ENCODE data around the gene ANKRD12.

The ANKRD12 gene

GRCh38 chr18:9095297-9096006 is 41.1 kb upstream of the ANKRD12 start:
- peaks cover 24% of the 10 kb centered on the region for H3K4me1 ChIP-seq (ENCODE audit: low read length)
- H3K27ac ChIP-seq (ENCODE audit: low read length), result peak overlapping the region; percentile 76
- H3K9me3 ChIP-seq (ENCODE audit: insufficient read depth, low read length), result no peaks in the 10 kb centered on the region
- H3K36me3 ChIP-seq (replicated peaks; ENCODE audit: low read depth, low read length), result no peaks in the 10 kb centered on the region
- H3K4me2 ChIP-seq (ENCODE audit: low read length), result peak overlapping the region; percentile 89
- no peaks in the 10 kb centered on the region for H4K20me1 ChIP-seq (ENCODE audit: insufficient read depth, low read length)
- H3K4me3 ChIP-seq (ENCODE audit: low read length), result peak overlapping the region; percentile 64
- H3K27me3 ChIP-seq (ENCODE audit: low read depth, low read length), result no peaks in the 10 kb centered on the region
- no peak for TF ChIP-seq EZH2phosphoT487 (IDR thresholded peaks at IDR 0.05; ENCODE audit: low read depth)
- no peak for TF ChIP-seq CTCF (IDR thresholded peaks at IDR 0.05; ENCODE audit: low read depth, low read length)
- H2AFZ ChIP-seq (ENCODE audit: low read depth, low read length), result peak overlapping the region; percentile 73
- no peaks in the 10 kb centered on the region for H3K79me2 ChIP-seq (ENCODE audit: low read length)
- H3K9ac ChIP-seq (ENCODE audit: low read length), result peak overlapping the region; percentile 60

DNA sequence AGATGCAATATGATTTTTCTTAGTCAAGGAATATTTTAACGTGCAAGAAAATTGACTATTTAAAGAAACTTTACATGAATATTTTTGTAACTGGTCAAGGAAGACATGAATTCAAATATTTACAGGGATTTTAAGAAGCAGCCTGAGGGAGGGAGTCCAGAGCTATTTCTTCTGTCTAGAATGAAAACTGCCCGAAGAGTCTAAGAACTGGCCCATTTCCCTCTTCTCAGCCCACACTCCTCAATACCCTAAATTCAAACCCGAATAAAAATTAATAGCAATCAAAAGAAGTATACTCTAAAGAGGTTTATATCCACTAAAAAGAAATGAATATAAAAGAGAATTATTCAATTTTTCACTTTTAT is 40.6 kb upstream of the ANKRD12 start:
- no peaks in the 10 kb centered on the region for H3K36me3 ChIP-seq (replicated peaks; ENCODE audit: low read depth, low read length)
- no peaks in the 10 kb centered on the region for H4K20me1 ChIP-seq (ENCODE audit: insufficient read depth, low read length)
- no peaks in the 10 kb centered on the region for H3K27me3 ChIP-seq (ENCODE audit: low read depth, low read length)
- peak overlapping the region; percentile 76 for H3K27ac ChIP-seq (ENCODE audit: low read length)
- no peaks in the 10 kb centered on the region for H3K79me2 ChIP-seq (ENCODE audit: low read length)
- H3K9ac ChIP-seq (ENCODE audit: low read length), result peak overlapping the region; percentile 60
- H3K4me3 ChIP-seq (ENCODE audit: low read length), result peak overlapping the region; percentile 64
- H3K4me2 ChIP-seq (ENCODE audit: low read length), result peak overlapping the region; percentile 89
- peaks cover 24% of the 10 kb centered on the region for H3K4me1 ChIP-seq (ENCODE audit: low read length)
- TF ChIP-seq CTCF (IDR thresholded peaks at IDR 0.05; ENCODE audit: low read depth, low read length) (no peak), EZH2phosphoT487 (IDR thresholded peaks at IDR 0.05; ENCODE audit: low read depth) (no peak)
- H3K9me3 ChIP-seq (ENCODE audit: insufficient read depth, low read length), result no peaks in the 10 kb centered on the region
- H2AFZ ChIP-seq (ENCODE audit: low read depth, low read length), result peak overlapping the region; percentile 73

- H3K4me2 ChIP-seq (ENCODE audit: low read length), result no peak overlapping the region
- H4K20me1 ChIP-seq (ENCODE audit: insufficient read depth, low read length), result no peaks in the 10 kb centered on the region
- H3K79me2 ChIP-seq (ENCODE audit: low read length), result peaks cover 5% of the 10 kb centered on the region
- H3K4me1 ChIP-seq (ENCODE audit: low read length), result peaks cover 24% of the 10 kb centered on the region
- H3K27ac ChIP-seq (ENCODE audit: low read length), result no peak overlapping the region
- no peak overlapping the region for H3K9ac ChIP-seq (ENCODE audit: low read length)
- no peaks in the 10 kb centered on the region for H3K9me3 ChIP-seq (ENCODE audit: insufficient read depth, low read length)
- H2AFZ ChIP-seq (ENCODE audit: low read depth, low read length), result no peak overlapping the region
- no peaks in the 10 kb centered on the region for H3K27me3 ChIP-seq (ENCODE audit: low read depth, low read length)
- TF ChIP-seq CTCF (IDR thresholded peaks at IDR 0.05; ENCODE audit: low read depth, low read length), result no peak
- no peak for TF ChIP-seq EZH2phosphoT487 (IDR thresholded peaks at IDR 0.05; ENCODE audit: low read depth)
- H3K4me3 ChIP-seq (ENCODE audit: low read length), result no peak overlapping the region
- no peaks in the 10 kb centered on the region for H3K36me3 ChIP-seq (replicated peaks; ENCODE audit: low read depth, low read length)
Observed at GRCh38 chr18:9096685-9097084, 39.9 kb upstream of the ANKRD12 start.

DNA sequence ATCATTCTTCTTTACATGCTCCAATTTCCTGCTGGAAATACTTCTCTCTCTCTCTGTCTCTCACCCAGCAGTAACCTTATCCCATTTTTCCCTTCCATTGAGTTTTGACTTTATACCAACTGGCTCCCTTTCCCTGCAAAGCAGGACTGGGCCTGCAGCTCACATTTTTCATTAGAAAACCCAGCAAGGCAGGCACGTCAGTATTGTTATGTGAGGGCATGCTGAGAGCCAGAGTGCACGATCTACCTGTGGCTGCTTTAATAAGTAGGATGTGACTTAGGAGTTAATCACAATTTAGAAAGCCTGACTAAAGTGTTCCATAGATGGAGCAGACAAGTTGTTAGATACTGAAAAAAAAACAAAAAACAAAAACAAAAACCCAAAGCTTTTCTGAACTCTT is 39.2 kb upstream of the ANKRD12 start:
- Histone ChIP-seq H2AFZ (ENCODE audit: low read depth, low read length) (no peak overlapping the region), H3K79me2 (ENCODE audit: low read length) (peaks cover 11% of the 10 kb centered on the region), H3K36me3 (replicated peaks; ENCODE audit: low read depth, low read length) (no peaks in the 10 kb centered on the region), H3K27ac (ENCODE audit: low read length) (no peak overlapping the region), H3K4me2 (ENCODE audit: low read length) (no peak overlapping the region), H4K20me1 (ENCODE audit: insufficient read depth, low read length) (no peaks in the 10 kb centered on the region), H3K4me3 (ENCODE audit: low read length) (no peak overlapping the region), H3K9ac (ENCODE audit: low read length) (no peak overlapping the region), H3K4me1 (ENCODE audit: low read length) (peaks cover 24% of the 10 kb centered on the region), H3K9me3 (ENCODE audit: insufficient read depth, low read length) (no peaks in the 10 kb centered on the region), H3K27me3 (ENCODE audit: low read depth, low read length) (no peaks in the 10 kb centered on the region)
- no peak for TF ChIP-seq EZH2phosphoT487 (IDR thresholded peaks at IDR 0.05; ENCODE audit: low read depth)
- TF ChIP-seq CTCF (IDR thresholded peaks at IDR 0.05; ENCODE audit: low read depth, low read length), result no peak
